Thyroid gland (tissue), 4 donors: ENCODE data around the gene DBT. TPM values are rescaled to one million over a fixed set of nuclear protein-coding genes. Genes with fewer than 3 reads are reported as not detected.
"Not testable (repeated sequence)": the region's sequence is repeated elsewhere in the genome, so short reads cannot be mapped to it uniquely, and the experiment has no call there.

Source experiments
- DNase-seq, 2 donors: peaks; one replicate each; pipeline ENCODE4 v3.0.0-alpha.2; 2019
- H3K27ac ChIP-seq, 3 donors: fragments of 200-600 bp; sonication (generic); 1 replicate in 2 of 3; 2 replicates in 1 of 3; pipeline ENCODE4 v1.5.1; 2016 to 2019; ENCODE audit warnings: mild to moderate bottlenecking in 1 of 3, moderate library complexity in 1 of 3
- H3K27me3 ChIP-seq: fragments of 200-600 bp; sonication (generic); one replicate; pipeline ENCODE4 v1.5.1; 2019
- H3K36me3 ChIP-seq, 2 donors: fragments of 200-600 bp; sonication (generic); one replicate each; pipeline ENCODE4 v1.5.1; 2016 to 2019
- H3K4me1 ChIP-seq, 2 donors: fragments of 200-600 bp; sonication (generic); one replicate each; pipeline ENCODE4 v1.5.1; 2017 to 2019
- H3K4me3 ChIP-seq, 3 donors: fragments of 200-600 bp; sonication (generic); replicated peaks in 1 of 3; 1 replicate in 2 of 3; 2 replicates in 1 of 3; pipeline ENCODE4 v1.5.1; 2016; ENCODE audit warnings: mild to moderate bottlenecking in 1 of 3
- H3K9me3 ChIP-seq: fragments of 200-600 bp; sonication (generic); one replicate; pipeline ENCODE4 v1.5.1; 2017
- CTCF ChIP-seq, 6 experiments: fragments of 200-600 bp in 3 of 6; fragments of 450-650 bp in 3 of 6; sonication (generic) in 3 of 6; IDR thresholded peaks; one replicate each; pipeline ENCODE4 v1.5.1; 2016 to 2019; ENCODE audit warnings: antibody characterized with exemption in 6 of 6, mild to moderate bottlenecking in 2 of 6, inconsistent platforms in 1 of 6, moderate library complexity in 1 of 6
- POLR2A ChIP-seq, 2 donors: fragments of 450-650 bp; IDR thresholded peaks; one replicate each; pipeline ENCODE4 v1.6.1; 2017; ENCODE audit warnings: antibody characterized with exemption in 2 of 2, mild to moderate bottlenecking in 2 of 2, moderate library complexity in 1 of 2
- WGBS, 2 donors: methylation state at CpG; one replicate each; pipeline ENCODE4 v1.1.5; 2017; 5-methylcytosine and 5-hydroxymethylcytosine counted together
- intact Hi-C: fragments of 100-400 bp; cut with DNase I; formaldehyde crosslinking; loops from one replicate; pipeline ENCODE4 v1.15.1; 2023
- total RNA-seq, 4 donors: library from RNA; depleted of rRNA; stranded (reverse); fragments of >200 nt; gene quantifications; one replicate each; pipeline ENCODE4 v1.2.3, GENCODE V29; 2016

The DBT gene
- total RNA-seq, 4 donors from 2014 or later: 9.8 to 14.9 (median 12.1) TPM

DNA sequence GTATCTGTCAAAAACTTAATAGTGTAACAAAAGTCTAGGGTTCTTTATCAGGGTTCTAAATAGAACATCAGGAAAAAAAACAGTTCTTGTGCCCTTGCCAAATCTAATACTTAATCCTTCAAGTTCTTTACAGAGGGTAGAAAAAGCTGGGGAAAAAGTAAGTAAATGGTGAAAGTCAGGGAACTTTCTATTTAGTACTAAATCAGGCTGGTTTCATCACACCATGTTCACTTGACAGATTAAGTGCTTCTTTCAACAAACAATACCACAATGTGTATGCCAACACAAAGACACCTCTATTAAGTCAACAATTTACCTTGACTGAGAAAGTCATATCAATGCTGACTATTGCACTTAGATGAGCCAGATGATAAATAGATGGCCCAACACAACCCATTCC lies 9.7 kb downstream of the DBT start:
- Histone ChIP-seq H3K4me3 (no peak overlapping the region), H3K9me3 (no peaks in the 10 kb centered on the region), H3K27ac (no peak overlapping the region), H3K27me3 (no peaks in the 10 kb centered on the region), H3K4me1 (no peaks in the 10 kb centered on the region), H3K36me3 (no peaks in the 10 kb centered on the region)
- TF ChIP-seq POLR2A (IDR thresholded peaks at IDR 0.05) (no peak), CTCF (IDR thresholded peaks at IDR 0.05) (no peak)
- no peak for DNase-seq
- intact Hi-C loops: no loop called here

DNA sequence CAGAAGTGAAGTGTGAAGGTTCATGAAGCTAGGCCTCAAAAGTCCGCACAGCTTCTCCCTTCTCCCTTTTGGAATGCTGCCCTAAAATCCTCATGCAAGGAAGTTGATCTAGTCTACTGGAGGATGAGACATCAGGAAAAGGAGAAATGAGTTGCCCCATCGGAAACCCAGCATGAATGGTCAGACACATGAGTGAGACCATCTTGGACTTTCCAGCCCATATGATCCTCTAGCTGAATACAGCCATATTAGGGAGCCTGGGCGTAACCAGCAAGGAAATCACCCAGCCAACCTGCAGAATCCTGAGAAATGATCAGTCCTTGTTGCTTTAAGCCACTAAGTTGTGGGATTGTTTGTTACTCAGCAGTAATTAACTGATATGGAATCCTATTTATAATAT lies 12.5 kb downstream of the DBT start:
- H3K9me3 ChIP-seq: no peaks in the 10 kb centered on the region
- TF ChIP-seq POLR2A (IDR thresholded peaks at IDR 0.05) (no peak), CTCF (IDR thresholded peaks at IDR 0.05) (no peak)
- H3K27me3 ChIP-seq: no peaks in the 10 kb centered on the region
- 95 to 100% methylated on average over 3 of the region's 3 CpGs for WGBS, 2 donors
- H3K4me1 ChIP-seq: no peaks in the 10 kb centered on the region
- H3K27ac ChIP-seq: no peak overlapping the region
- no peaks in the 10 kb centered on the region for H3K36me3 ChIP-seq
- H3K4me3 ChIP-seq: no peak overlapping the region
- intact Hi-C loops: no loop called here
- no peak for DNase-seq

DNA sequence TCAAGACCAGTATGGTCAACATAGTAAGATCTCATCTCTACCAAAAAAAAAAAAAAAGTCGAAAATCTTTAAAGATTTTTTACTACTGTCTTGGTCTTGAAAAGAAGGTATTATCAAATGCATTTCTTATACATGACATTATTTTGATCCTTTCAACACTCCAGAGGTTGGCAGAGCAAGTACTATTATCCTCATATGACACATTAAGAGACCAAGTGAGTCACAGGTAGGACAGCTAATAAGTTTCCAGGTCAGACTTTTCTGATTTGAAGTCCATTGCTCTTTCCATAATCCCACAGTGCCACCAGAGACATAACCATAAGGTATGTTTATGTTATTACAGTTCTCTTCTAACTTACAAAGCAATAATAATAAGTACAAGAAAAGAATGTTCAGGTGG lies 15.2 kb downstream of the DBT start:
- DNase-seq: no peak
- Histone ChIP-seq H3K9me3 (no peaks in the 10 kb centered on the region), H3K36me3 (no peaks in the 10 kb centered on the region), H3K27ac (no peak overlapping the region), H3K4me1 (no peaks in the 10 kb centered on the region), H3K4me3 (no peak overlapping the region), H3K27me3 (no peaks in the 10 kb centered on the region)
- 91 to 92% methylated on average over 1 of the region's 1 CpG for WGBS, 2 donors
- intact Hi-C loops: no loop called here
- TF ChIP-seq CTCF (IDR thresholded peaks at IDR 0.05): no peak
- no peak for TF ChIP-seq POLR2A (IDR thresholded peaks at IDR 0.05)

DNA sequence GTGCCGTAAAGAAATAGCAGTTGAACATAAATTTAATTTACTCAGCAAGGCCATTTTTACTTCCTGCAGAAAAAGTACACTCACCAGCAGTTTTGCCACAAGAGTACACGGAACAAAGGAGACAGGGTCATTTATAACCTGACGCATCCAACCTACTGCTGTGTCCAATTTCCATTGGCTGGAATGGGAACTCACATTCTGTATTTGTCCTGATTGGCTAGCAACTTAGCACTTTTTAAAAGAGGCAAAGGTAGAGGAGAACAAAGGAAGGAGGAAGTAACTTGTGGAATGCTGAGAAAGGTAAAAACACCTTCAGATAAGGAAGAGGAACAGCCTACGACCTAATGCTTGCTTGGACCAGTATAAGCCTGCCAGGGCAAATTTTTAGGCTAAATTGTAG lies 16.1 kb downstream of the DBT start:
- DNase-seq, H3K27ac ChIP-seq, H3K27me3 ChIP-seq, intact Hi-C loops, H3K36me3 ChIP-seq, H3K4me1 ChIP-seq, H3K4me3 ChIP-seq, H3K9me3 ChIP-seq: not testable (repeated sequence)
- WGBS, 2 donors: 92 to 95% methylated on average over 4 of the region's 4 CpGs

DNA sequence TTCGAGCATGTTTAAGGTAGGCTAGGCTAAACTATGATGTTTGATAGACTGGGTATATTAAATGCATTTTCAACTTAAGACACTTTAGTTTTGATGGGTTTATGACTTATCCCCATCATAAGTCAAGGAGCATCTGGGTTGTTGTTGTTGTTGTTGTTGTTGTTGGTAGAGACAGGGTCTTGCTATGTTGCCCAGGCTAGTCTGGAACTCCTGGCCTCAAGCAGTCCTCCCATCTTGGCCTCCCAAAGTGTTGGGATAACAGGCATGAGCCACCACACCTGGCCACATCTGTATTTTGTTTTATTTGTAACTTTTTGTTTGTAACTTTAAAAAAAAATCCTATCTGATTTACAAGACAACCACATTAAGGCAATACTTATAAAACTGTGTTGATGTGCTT lies 17.5 kb downstream of the DBT start:
- Histone ChIP-seq H3K27ac (no peak overlapping the region), H3K9me3 (no peaks in the 10 kb centered on the region), H3K36me3 (no peaks in the 10 kb centered on the region), H3K27me3 (no peaks in the 10 kb centered on the region), H3K4me1 (no peaks in the 10 kb centered on the region), H3K4me3 (no peak overlapping the region)
- WGBS, 2 donors: 95 to 100% methylated on average over 1 of the region's 1 CpG
- intact Hi-C loops: no loop called here
- TF ChIP-seq CTCF (IDR thresholded peaks at IDR 0.05): no peak
- no peak for TF ChIP-seq POLR2A (IDR thresholded peaks at IDR 0.05)
- DNase-seq: no peak

- TF ChIP-seq CTCF (IDR thresholded peaks at IDR 0.05) (no peak), POLR2A (IDR thresholded peaks at IDR 0.05) (no peak)
- H3K9me3 ChIP-seq: no peaks in the 10 kb centered on the region
- H3K4me1 ChIP-seq: no peaks in the 10 kb centered on the region
- 94 to 98% methylated on average over 2 of the region's 2 CpGs for WGBS, 2 donors
- H3K27me3 ChIP-seq: no peaks in the 10 kb centered on the region
- intact Hi-C loops: no loop called here
- no peaks in the 10 kb centered on the region for H3K36me3 ChIP-seq
- no peak for DNase-seq
- H3K4me3 ChIP-seq: no peak overlapping the region
- H3K27ac ChIP-seq: no peak overlapping the region
Measured at GRCh38 chr1:100231721-100232120, 17.9 kb downstream of the DBT start.
